Esophagus squamous epithelium (tissue), 5 donors: ENCODE results near the gene TRAPPC5. TPM values are rescaled to one million over a fixed set of nuclear protein-coding genes. Genes with fewer than 3 reads are reported as not detected.

ENCODE experiments used
- DNase-seq: peaks from one replicate; lab custom pipeline; 2025; lab: John Stamatoyannopoulos, UW
- H3K27ac ChIP-seq, 4 donors: fragments of 200-600 bp; sonication (generic); one replicate each; pipeline ENCODE4 v1.5.1; 2016 to 2019; ENCODE audit warnings: mild to moderate bottlenecking in 1 of 4
- H3K27me3 ChIP-seq, 4 donors: fragments of 200-600 bp; sonication (generic); 1 replicate in 3 of 4; 2 replicates in 1 of 4; pipeline versions ENCODE4 v1.5.1 to v1.6.0; 2017 to 2021; ENCODE audit warnings: antibody characterized with exemption in 1 of 4
- H3K36me3 ChIP-seq, 3 donors: fragments of 200-600 bp; sonication (generic); one replicate each; pipeline ENCODE4 v1.5.1; 2016 to 2019
- H3K4me1 ChIP-seq, 3 donors: fragments of 200-600 bp; sonication (generic); one replicate each; pipeline ENCODE4 v1.5.1; 2017 to 2019
- H3K4me3 ChIP-seq, 4 donors: fragments of 200-600 bp; sonication (generic); 1 replicate in 3 of 4; 2 replicates in 1 of 4; pipeline ENCODE4 v1.5.1; 2016 to 2019; ENCODE audit warnings: mild to moderate bottlenecking in 2 of 4, moderate library complexity in 1 of 4
- H3K9me3 ChIP-seq, 3 donors: fragments of 200-600 bp; sonication (generic); one replicate each; pipeline ENCODE4 v1.5.1; 2016 to 2019
- POLR2A ChIP-seq, 4 donors: fragments of 450-650 bp; IDR thresholded peaks; one replicate each; pipeline ENCODE4 v1.6.1; 2017; ENCODE audit warnings: antibody characterized with exemption in 4 of 4, mild to moderate bottlenecking in 4 of 4, moderate library complexity in 3 of 4
- WGBS, 2 donors: methylation state at CpG; one replicate each; pipeline ENCODE4 v1.1.5; 2018; 5-methylcytosine and 5-hydroxymethylcytosine counted together
- intact Hi-C: fragments of 100-400 bp; cut with DNase I; formaldehyde crosslinking; loops from one replicate; pipeline ENCODE4 v1.15.0; 2022
- total RNA-seq, 4 donors: library from RNA; depleted of rRNA; stranded (reverse); fragments of >200 nt; gene quantifications; one replicate each; pipeline ENCODE4 v1.1.0, GENCODE V29; 2016
- TF ChIP-seq, protein P1 (sequence below), 6 experiments: fragments of 450-650 bp in 4 of 6; fragments of 200-600 bp in 2 of 6; sonication (generic) in 2 of 6; IDR thresholded peaks; one replicate each; pipeline ENCODE4 v1.5.1; 2016 to 2019; ENCODE audit warnings: antibody characterized with exemption in 6 of 6, mild to moderate bottlenecking in 4 of 6, moderate library complexity in 4 of 6
- donor health status: DM: yes; HTN: yes; CAD: no.

The TRAPPC5 gene
- total RNA-seq, 4 donors from 2014 or later = 52.3 to 91.5 (median 77.4) TPM

DNA sequence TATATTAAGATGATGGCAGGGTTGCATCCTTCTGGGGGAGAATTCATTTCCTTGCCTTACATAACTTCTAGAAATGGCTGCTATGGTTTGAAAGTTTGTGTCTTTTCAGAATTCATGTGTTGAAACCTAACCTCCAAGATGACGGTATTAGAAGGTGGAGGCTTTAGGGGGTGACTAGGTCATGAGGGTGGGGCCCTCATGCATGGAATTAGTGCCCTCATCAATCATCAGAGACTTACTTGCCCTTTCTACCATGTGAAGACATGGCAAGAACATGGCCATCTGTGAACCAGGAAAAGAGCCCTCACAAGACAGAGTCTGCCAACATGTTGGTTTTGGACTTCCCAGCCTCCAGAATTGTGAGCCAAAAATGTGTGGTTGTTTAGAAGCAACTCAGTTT lies 36.1 kb downstream of the TRAPPC5 start:
- no peak for DNase-seq
- Histone ChIP-seq H3K9me3 (peaks cover 0 to 9% (median 0%) of the 10 kb centered on the region in 3 donors), H3K36me3 (no peaks in the 10 kb centered on the region), H3K27me3 (peaks cover 0 to 20% (median 0%) of the 10 kb centered on the region in 4 donors), H3K4me1 (no peaks in the 10 kb centered on the region), H3K4me3 (no peak overlapping the region), H3K27ac (no peak overlapping the region)
- intact Hi-C loops = no loop called here
- no peak for TF ChIP-seq POLR2A (IDR thresholded peaks at IDR 0.05)
- TF ChIP-seq, protein P1, sequence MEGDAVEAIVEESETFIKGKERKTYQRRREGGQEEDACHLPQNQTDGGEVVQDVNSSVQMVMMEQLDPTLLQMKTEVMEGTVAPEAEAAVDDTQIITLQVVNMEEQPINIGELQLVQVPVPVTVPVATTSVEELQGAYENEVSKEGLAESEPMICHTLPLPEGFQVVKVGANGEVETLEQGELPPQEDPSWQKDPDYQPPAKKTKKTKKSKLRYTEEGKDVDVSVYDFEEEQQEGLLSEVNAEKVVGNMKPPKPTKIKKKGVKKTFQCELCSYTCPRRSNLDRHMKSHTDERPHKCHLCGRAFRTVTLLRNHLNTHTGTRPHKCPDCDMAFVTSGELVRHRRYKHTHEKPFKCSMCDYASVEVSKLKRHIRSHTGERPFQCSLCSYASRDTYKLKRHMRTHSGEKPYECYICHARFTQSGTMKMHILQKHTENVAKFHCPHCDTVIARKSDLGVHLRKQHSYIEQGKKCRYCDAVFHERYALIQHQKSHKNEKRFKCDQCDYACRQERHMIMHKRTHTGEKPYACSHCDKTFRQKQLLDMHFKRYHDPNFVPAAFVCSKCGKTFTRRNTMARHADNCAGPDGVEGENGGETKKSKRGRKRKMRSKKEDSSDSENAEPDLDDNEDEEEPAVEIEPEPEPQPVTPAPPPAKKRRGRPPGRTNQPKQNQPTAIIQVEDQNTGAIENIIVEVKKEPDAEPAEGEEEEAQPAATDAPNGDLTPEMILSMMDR (IDR thresholded peaks at IDR 0.05) = no peak
- WGBS, 2 donors = 90% methylated on average over 1 of the region's 1 CpG; no CpG with 5 or more reads in 1 of the 2 donors

DNA sequence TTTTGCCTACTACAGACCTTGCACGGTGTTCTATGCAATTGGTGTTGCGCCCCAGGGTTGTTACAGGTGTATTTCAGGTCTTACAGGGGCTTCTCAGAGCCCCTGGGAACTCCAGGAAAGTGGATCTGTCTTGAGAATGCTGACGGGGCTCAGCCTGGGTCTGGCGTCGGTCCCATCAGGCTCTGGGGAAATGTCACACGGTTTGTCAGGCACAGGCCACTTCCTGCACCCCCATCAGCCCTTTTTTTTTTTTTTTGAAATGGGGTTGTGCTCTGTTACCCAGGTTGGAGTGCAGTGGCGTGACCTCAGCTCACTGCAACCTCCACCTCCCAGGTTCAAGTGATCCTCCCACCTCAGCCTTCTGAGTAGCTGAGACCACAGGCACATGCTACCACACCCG lies 38.0 kb downstream of the TRAPPC5 start:
- WGBS, 2 donors = 50 to 54% methylated on average over 7 to 8 of the region's 8 CpGs
- intact Hi-C loops = no loop called here
- no peak for DNase-seq

DNA sequence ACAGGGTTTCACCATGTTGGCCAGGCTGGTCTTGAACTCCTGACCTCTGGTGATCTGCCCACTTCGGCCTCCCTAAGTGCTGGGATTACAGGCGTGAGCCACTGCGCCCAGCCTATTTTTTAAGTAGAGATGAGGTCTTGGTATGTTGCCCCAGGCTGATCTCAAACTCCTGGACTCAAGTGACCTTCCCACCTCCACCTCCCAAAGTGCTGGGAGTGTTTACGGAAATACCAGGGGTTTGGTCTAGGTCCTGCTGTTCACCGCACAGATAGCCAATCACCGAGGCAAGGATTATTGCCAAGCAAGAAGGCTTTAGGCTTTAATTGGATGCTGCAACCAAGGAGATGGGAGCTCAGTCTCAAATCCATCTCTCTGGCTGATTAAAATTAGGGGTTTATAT lies 39.7 kb downstream of the TRAPPC5 start:
- no peak overlapping the region for H3K27ac ChIP-seq
- no peak for DNase-seq
- intact Hi-C loops = no loop called here
- no peaks in the 10 kb centered on the region for H3K4me1 ChIP-seq
- H3K36me3 ChIP-seq = no peaks in the 10 kb centered on the region
- H3K27me3 ChIP-seq = peaks cover 0 to 56% (median 0%) of the 10 kb centered on the region in 4 donors
- TF ChIP-seq, protein P1 (IDR thresholded peaks at IDR 0.05) = no peak
- TF ChIP-seq POLR2A (IDR thresholded peaks at IDR 0.05) = no peak
- H3K4me3 ChIP-seq = no peak overlapping the region
- H3K9me3 ChIP-seq = peaks cover 0 to 9% (median 0%) of the 10 kb centered on the region in 3 donors
- 77 to 78% methylated on average over 4 of the region's 6 CpGs for WGBS, 2 donors

More for the DNA sequence above, 38.0 kb downstream of the TRAPPC5 start:
- no peaks in the 10 kb centered on the region for H3K4me1 ChIP-seq
- H3K36me3 ChIP-seq = no peaks in the 10 kb centered on the region
- peaks cover 0 to 39% (median 0%) of the 10 kb centered on the region in 4 donors for H3K27me3 ChIP-seq
- peaks cover 0 to 9% (median 0%) of the 10 kb centered on the region in 3 donors for H3K9me3 ChIP-seq
- TF ChIP-seq, protein P1 (IDR thresholded peaks at IDR 0.05) = no peak
- no peak for TF ChIP-seq POLR2A (IDR thresholded peaks at IDR 0.05)
- H3K4me3 ChIP-seq = no peak overlapping the region
- no peak overlapping the region for H3K27ac ChIP-seq

DNA sequence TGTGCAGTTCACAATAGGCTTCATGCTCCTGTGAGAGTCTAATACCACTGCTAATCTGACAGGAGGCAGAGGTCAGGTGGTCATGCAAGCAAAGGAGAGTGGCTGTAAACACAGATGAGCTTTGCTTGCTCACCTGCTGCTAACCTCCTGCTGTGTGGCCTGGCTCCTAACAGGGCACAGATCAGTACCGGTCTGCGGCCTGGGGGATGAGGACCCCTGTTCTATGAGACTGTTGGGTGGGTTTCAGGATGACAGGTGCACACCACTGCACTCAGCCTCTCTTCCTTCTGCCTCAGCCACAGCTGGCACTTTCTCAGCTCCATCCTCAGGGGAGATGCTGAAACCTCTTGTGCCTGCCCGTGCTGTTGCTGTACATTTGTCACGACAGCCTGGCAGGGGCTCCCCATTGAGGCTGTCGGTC lies 41.6 kb downstream of the TRAPPC5 start:
- H3K4me3 ChIP-seq = no peak overlapping the region
- no peaks in the 10 kb centered on the region for H3K36me3 ChIP-seq
- peaks cover 0 to 8% (median 0%) of the 10 kb centered on the region in 3 donors for H3K9me3 ChIP-seq
- H3K4me1 ChIP-seq = no peaks in the 10 kb centered on the region
- no peak for DNase-seq
- H3K27ac ChIP-seq = no peak overlapping the region
- TF ChIP-seq, protein P1 (IDR thresholded peaks at IDR 0.05) = no peak
- TF ChIP-seq POLR2A (IDR thresholded peaks at IDR 0.05) = no peak
- 52 to 59% methylated on average over 4 of the region's 5 CpGs for WGBS, 2 donors
- intact Hi-C loops = no loop called here
- H3K27me3 ChIP-seq = peaks cover 0 to 75% (median 0%) of the 10 kb centered on the region in 4 donors

DNA sequence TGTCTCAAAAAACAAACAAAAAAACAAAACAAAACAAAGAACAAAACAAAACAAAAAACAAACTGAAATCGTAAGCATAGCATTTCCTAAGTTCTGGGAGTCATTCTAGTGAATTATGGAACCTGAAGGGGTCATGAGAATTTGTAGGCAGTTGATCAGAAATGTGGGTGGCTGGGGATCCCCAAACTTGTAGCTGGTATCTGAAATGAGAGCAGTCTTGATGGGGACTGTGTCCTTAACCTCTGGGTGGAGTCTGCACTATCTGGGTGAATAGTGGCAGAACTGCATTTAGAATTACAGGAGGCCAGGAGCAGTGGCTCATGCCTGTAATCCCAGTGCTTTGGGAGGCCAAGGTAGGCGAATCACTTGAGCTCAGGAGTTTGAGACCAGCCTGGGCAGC lies 45.2 kb downstream of the TRAPPC5 start:
- no peak overlapping the region for H3K27ac ChIP-seq
- no peaks in the 10 kb centered on the region for H3K36me3 ChIP-seq
- DNase-seq = no peak
- WGBS, 2 donors = 42 to 43% methylated on average over 2 of the region's 2 CpGs
- no peaks in the 10 kb centered on the region for H3K9me3 ChIP-seq
- H3K4me3 ChIP-seq = no peak overlapping the region
- intact Hi-C loops = no loop called here
- no peak for TF ChIP-seq POLR2A (IDR thresholded peaks at IDR 0.05)
- TF ChIP-seq, protein P1 (IDR thresholded peaks at IDR 0.05) = no peak
- H3K4me1 ChIP-seq = peaks cover 0 to 8% (median 3%) of the 10 kb centered on the region in 3 donors
- peaks cover under 1 to 91% (median 12%) of the 10 kb centered on the region in 4 donors for H3K27me3 ChIP-seq
